ENCODE results near the gene PIAS1.

The PIAS1 gene

DNA sequence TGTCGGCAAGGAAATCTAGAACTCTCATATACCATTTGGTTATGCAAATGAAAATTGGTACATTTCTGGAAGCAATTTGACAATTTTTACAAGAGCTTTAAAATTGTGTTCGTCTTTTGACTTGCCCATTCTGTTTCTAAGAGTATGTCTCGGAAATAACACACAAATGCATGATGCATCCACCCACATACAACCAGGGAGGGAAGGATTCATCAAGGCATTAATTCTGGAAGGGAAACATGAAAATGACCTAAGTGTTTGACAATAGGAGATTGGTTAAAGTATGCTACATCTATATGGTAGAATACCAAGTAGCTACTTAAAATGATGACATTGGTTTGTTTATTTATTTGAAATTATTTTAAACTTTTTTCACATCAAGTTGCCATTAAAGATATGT is 58.6 kb downstream of the PIAS1 start:
- DNase-seq (ENCODE audit: low read depth): no peak
- H3K4me3 ChIP-seq (ENCODE audit: low read depth, low read length): no peak overlapping the region
- TF ChIP-seq, protein P1, sequence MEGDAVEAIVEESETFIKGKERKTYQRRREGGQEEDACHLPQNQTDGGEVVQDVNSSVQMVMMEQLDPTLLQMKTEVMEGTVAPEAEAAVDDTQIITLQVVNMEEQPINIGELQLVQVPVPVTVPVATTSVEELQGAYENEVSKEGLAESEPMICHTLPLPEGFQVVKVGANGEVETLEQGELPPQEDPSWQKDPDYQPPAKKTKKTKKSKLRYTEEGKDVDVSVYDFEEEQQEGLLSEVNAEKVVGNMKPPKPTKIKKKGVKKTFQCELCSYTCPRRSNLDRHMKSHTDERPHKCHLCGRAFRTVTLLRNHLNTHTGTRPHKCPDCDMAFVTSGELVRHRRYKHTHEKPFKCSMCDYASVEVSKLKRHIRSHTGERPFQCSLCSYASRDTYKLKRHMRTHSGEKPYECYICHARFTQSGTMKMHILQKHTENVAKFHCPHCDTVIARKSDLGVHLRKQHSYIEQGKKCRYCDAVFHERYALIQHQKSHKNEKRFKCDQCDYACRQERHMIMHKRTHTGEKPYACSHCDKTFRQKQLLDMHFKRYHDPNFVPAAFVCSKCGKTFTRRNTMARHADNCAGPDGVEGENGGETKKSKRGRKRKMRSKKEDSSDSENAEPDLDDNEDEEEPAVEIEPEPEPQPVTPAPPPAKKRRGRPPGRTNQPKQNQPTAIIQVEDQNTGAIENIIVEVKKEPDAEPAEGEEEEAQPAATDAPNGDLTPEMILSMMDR (IDR thresholded peaks at IDR 0.05; ENCODE audit: control insufficient read depth, extremely low read depth, insufficient read depth): no peak

DNA sequence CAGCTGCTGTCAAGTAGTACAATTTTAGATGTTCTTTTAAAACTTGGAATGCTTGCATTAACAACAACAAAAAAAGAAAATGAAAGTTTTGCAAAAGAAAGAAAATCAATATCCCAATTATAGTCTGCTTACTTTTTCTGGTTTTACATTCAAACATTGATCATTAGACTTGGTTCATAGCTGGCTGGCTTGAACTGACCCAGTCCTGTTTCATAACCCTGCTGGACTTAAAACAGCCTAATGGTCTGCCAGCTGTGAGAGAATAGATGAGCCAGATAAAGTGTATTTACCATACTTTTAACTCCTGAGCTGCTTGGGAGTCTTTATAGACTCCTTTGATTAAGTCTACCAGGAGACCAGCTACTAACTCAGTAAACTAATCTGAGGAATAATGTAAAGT is 59.2 kb downstream of the PIAS1 start:
- no peak overlapping the region for H3K4me3 ChIP-seq (ENCODE audit: low read depth, low read length)
- TF ChIP-seq, protein P1 (IDR thresholded peaks at IDR 0.05; ENCODE audit: control insufficient read depth, extremely low read depth, insufficient read depth): no peak
- DNase-seq (ENCODE audit: low read depth): peak; percentile 50

DNA sequence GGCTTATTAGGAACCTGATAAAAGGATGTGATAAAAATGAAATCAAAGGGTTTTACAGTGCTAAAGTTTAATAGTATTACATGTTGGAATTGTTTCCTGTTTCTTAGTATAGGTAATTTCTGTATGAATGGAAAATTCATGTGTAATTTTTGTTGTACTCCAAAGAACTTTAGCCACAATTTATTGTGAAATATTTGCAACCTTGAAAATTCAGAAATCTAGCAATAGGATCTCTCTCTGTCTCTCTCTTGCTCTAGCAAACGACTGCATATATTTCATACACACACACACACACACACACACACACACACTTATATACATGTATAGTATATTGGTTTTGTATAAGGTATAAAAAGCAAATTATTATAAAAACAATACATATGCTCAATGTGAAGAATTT is 59.6 kb downstream of the PIAS1 start:
- DNase-seq (ENCODE audit: low read depth): no peak
- TF ChIP-seq, protein P1 (IDR thresholded peaks at IDR 0.05; ENCODE audit: control insufficient read depth, extremely low read depth, insufficient read depth): no peak
- H3K4me3 ChIP-seq (ENCODE audit: low read depth, low read length): no peak overlapping the region

DNA sequence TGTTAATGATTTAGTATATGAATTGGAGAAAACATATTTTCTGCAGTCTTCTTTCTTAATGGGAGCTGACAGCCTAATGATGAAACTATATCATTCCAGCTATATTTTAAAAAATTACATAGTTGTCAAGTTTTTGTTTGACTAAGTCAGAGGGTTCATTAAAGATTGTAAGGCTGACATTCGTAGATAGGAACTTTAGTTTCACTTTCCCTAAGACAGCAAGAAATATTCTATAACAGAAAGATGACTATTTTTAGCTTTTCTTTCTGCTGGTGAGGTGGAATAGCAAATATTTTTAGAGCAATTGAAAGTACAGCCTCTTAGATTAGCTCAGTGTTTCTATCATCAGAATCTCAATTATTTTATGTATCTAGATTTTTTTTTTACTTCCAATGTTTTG is 60.2 kb downstream of the PIAS1 start:
- TF ChIP-seq, protein P1 (IDR thresholded peaks at IDR 0.05; ENCODE audit: control insufficient read depth, extremely low read depth, insufficient read depth): no peak
- DNase-seq (ENCODE audit: low read depth): no peak
- H3K4me3 ChIP-seq (ENCODE audit: low read depth, low read length): peak overlapping the region; percentile 6; the same call in 1 of the 2 replicates

DNA sequence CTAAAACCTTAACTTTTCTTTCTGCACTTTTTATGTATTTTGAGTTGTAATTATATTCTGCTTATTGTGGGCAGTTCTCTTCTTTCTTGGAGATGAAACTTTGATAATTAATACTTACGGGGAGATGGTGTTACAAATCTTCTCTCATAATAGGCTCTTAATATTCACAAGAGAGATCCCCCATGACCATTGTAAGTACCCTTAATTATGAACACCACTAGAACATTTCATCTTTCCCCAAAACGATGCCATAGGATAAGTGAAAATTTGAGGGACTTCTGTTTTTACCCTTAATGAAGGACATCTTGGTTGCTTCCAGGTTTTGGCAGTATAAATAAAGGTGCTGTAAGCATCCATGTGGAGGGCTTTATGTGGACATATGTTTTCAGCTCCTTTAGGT is 60.7 kb downstream of the PIAS1 start:
- H3K4me3 ChIP-seq (ENCODE audit: low read depth, low read length): peak overlapping the region; percentile 6; the same call in 1 of the 2 replicates
- no peak for DNase-seq (ENCODE audit: low read depth)
- TF ChIP-seq, protein P1 (IDR thresholded peaks at IDR 0.05; ENCODE audit: control insufficient read depth, extremely low read depth, insufficient read depth): no peak

DNA sequence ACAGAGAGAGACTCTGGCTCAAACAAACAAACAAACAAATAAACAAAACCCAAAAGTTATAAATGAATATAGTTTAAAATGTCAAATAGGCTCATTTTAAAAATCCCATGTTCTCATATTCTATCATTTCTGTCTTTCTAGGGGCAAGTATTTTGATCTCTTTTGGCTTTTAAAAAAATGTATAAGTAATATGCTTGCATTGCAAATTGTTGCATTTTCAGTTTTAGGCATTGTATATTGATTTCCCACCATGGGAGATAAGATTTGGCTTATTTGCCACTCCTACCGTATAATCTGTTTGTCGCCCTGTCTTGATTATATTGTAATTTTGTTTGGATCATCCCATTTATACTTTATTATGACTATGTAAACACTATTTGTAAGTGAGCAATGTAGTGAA is 70.6 kb downstream of the PIAS1 start:
- no peak overlapping the region for H3K4me3 ChIP-seq (ENCODE audit: low read depth, low read length)
- TF ChIP-seq, protein P1 (IDR thresholded peaks at IDR 0.05; ENCODE audit: control insufficient read depth, extremely low read depth, insufficient read depth): no peak
- no peak for DNase-seq (ENCODE audit: low read depth)

DNA sequence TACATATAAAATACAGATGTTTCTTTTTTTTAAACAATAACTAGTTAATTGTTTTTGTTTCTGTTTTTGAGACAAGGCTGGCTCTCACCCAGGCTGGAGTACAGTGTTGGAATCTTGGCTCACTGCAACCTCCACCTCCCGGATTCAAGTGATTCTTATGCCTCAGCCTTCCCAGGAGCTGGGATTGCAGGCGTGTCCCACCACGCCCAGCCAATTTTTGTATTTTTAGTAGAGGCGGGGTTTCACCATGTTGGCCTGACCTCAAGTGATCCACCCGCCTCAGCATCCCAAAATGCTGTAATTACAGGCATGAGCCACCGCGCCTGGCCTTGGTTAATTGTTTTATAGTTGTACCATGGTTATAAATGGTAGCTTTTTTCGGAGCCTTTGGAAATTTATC is 72.3 kb downstream of the PIAS1 start:
- H3K4me3 ChIP-seq (ENCODE audit: low read depth, low read length): no peak overlapping the region
- DNase-seq (ENCODE audit: low read depth): no peak
- TF ChIP-seq, protein P1 (IDR thresholded peaks at IDR 0.05; ENCODE audit: control insufficient read depth, extremely low read depth, insufficient read depth): no peak

Data from LNCaP clone FGC (cell line).